Mucosa of rectum (tissue), 2 donors: ENCODE results near the gene DDX23.
"Not testable (repeated sequence)": the region's sequence is repeated elsewhere in the genome, so short reads cannot be mapped to it uniquely, and the experiment has no call there.

Experiments used
- H3K27ac ChIP-seq, 2 donors: one replicate each; pipeline ENCODE4 v1.7.0; 2013; ENCODE audit warnings: inconsistent platforms in 2 of 2, low read depth in 2 of 2, low read length in 2 of 2
- H3K27me3 ChIP-seq, 2 donors: one replicate each; pipeline ENCODE4 v1.7.0; 2013; ENCODE audit warnings: low read length in 2 of 2; ENCODE audit not compliant: control insufficient read depth in 2 of 2, insufficient read depth in 2 of 2
- H3K36me3 ChIP-seq, 2 donors: one replicate each; pipeline ENCODE4 v1.7.0; 2013; ENCODE audit warnings: low read length in 2 of 2; ENCODE audit not compliant: control insufficient read depth in 2 of 2, insufficient read depth in 2 of 2
- H3K4me1 ChIP-seq, 2 donors: one replicate each; pipeline ENCODE4 v1.7.0; 2013; ENCODE audit warnings: low read length in 2 of 2, mild to moderate bottlenecking in 1 of 2; ENCODE audit not compliant: control insufficient read depth in 2 of 2, insufficient read depth in 2 of 2
- H3K4me3 ChIP-seq, 2 donors: one replicate each; pipeline ENCODE4 v1.7.0; 2013; ENCODE audit warnings: low read length in 2 of 2
- H3K9ac ChIP-seq, 2 donors: one replicate each; pipeline ENCODE4 v1.7.0; 2013; ENCODE audit warnings: low read length in 2 of 2, low read depth in 1 of 2, mild to moderate bottlenecking in 1 of 2
- H3K9me3 ChIP-seq, 2 donors: one replicate each; pipeline ENCODE4 v1.7.0; 2013; ENCODE audit warnings: low read length in 2 of 2; ENCODE audit not compliant: control insufficient read depth in 2 of 2
- donor health status: healthy.
- donor health status: Normal muscosa, but diverticular disease.

DDX23 gene

DNA sequence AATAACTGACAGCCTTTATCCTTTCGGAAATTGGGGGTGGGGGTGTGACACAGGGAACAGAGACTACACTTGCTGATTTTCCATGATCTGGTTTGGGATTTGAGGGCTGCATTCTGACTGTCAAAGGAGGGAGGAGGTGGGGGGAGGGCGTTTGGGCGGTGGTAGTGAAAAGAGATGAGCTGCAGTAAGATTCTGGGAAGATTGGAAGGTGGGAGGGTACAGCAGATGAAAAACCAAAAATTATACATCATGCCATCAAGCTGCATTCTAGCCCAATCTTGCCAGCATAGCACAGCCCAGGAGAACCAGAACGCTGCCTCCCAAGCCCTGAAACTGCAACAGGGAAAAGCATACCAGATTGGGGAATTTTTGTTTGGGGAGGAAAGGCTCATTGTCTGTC, 11.3 kb upstream of the DDX23 start:
- Histone ChIP-seq H3K9me3 (no peaks in the 10 kb centered on the region), H3K36me3 (peaks cover 0 to 3% of the 10 kb centered on the region in 2 donors), H3K27me3 (peaks cover 0 to 4% of the 10 kb centered on the region in 2 donors), H3K4me3 (no peak overlapping the region), H3K27ac (no peak overlapping the region), H3K4me1 (peaks cover 12 to 14% of the 10 kb centered on the region in 2 donors), H3K9ac (no peak overlapping the region)

DNA sequence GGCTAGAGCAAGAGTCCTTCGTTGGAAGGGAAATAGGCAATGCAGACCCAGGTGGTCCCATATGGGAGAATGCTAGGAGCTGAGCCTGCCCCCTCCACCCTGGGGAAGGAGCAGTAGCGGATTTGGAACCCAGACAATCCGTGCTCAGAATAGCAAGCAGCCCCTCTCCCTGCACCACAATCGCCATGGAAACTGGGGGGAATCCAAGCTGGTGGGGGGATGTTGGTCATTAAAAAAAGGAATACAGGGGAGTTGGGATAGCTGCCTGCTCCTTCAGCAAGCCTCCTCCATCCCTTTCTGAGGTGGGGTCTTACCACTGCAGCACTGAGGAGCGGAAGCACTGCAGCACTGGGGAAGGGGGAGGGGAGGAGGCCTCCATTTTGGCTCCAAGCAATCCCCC, 10.8 kb upstream of the DDX23 start:
- no peak overlapping the region for H3K9ac ChIP-seq
- peaks cover 12 to 14% of the 10 kb centered on the region in 2 donors for H3K4me1 ChIP-seq
- no peak overlapping the region for H3K4me3 ChIP-seq
- H3K27me3 ChIP-seq, result peaks cover 0 to 4% of the 10 kb centered on the region in 2 donors
- peaks cover 0 to 3% of the 10 kb centered on the region in 2 donors for H3K36me3 ChIP-seq
- no peaks in the 10 kb centered on the region for H3K9me3 ChIP-seq
- no peak overlapping the region for H3K27ac ChIP-seq

DNA sequence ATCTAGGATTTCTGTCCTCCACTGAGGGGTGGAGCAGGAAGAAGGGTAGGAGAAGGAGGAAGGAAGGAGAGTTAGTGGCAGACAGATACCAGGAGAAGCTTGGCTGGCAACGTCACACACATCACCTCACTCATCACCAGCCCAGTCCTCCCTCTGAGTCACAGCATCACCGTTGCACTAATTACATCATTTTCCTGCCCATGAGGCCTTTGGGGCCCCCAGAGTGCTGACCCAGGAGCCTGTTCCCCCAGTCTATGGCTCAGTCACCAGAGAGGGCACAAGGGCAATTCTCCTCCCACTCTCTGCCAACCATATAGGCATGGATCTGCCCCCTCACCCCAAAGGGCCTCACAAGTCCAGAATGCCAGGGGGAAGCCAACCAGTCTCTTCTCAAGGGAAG, 9.1 kb upstream of the DDX23 start:
- Histone ChIP-seq H3K4me3 (no peak overlapping the region), H3K4me1 (peaks cover 7 to 8% of the 10 kb centered on the region in 2 donors), H3K9me3 (no peaks in the 10 kb centered on the region), H3K27me3 (peaks cover 0 to 4% of the 10 kb centered on the region in 2 donors), H3K36me3 (peaks cover 0 to 3% of the 10 kb centered on the region in 2 donors), H3K9ac (no peak overlapping the region), H3K27ac (no peak overlapping the region)

DNA sequence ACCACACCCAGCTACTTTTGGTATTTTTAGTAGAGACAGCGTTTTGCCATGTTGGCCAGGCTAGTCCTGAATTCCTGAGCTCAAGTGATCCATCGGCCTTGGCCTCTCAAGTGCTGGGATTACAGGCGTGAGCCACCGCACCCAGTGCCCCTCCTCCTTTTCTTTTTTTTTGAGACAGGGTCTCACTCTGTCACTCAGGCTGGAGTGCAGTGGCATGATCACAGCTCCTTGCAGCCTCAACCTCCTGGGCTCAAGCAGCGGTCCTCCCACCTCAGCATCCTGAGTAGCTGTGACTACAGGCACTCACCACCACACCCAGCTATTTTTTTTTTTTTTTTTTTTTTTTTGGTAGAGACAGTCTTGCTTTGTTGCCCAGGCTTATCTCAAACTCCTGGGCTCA, 8.3 kb upstream of the DDX23 start:
- not testable (repeated sequence) for H3K4me1 ChIP-seq, H3K27ac ChIP-seq, H3K27me3 ChIP-seq, H3K9me3 ChIP-seq, H3K36me3 ChIP-seq, H3K9ac ChIP-seq, H3K4me3 ChIP-seq

DNA sequence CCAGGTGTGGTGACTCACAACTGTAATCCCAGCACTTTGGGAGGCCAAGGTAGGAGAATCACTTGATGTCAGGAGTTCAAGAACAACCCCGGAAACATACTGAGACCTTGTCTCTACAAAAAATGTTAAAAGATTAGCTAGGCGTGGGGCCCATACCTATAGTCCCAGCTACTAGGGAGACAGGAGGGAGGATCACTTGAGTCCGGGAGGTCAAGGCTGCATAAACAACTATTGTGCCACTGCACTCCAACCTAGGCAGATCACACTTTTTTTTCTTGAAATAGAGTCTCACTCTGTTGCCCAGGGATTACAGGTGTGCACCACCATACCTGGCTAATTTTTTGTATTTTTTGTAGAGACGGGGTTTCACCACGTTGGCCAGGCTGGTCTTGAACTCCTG, 7.6 kb upstream of the DDX23 start:
- Histone ChIP-seq H3K36me3 (peaks cover 0 to 3% of the 10 kb centered on the region in 2 donors), H3K4me1 (no peaks in the 10 kb centered on the region), H3K27me3 (peaks cover 0 to 4% of the 10 kb centered on the region in 2 donors)

DNA sequence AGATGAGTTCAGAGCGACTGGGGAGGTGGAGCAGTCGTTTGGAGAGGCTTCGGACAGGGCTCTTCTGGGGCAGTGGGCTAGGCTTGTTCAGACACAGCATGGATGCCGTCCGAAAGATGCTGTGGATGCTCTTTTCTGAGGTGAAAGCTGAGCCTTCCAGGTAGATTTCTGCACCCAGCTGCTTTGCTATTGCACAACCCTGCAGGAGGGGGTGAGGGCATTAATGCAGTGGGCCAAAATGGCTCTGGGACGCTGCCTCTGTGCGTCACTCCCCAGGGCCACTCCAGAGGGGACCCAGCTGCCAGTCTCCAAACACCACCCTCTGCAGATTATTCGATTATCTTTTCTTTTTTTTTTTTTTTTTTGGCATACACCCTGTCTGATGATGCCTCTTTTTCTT, 6.1 kb upstream of the DDX23 start:
- H3K4me1 ChIP-seq, result peaks cover 1 to 2% of the 10 kb centered on the region in 2 donors
- no peak overlapping the region for H3K4me3 ChIP-seq
- no peaks in the 10 kb centered on the region for H3K27me3 ChIP-seq
- H3K9me3 ChIP-seq, result no peaks in the 10 kb centered on the region
- H3K36me3 ChIP-seq, result peaks cover 0 to 3% of the 10 kb centered on the region in 2 donors
- H3K27ac ChIP-seq, result no peak overlapping the region
- no peak overlapping the region for H3K9ac ChIP-seq

More for the DNA sequence above, 7.6 kb upstream of the DDX23 start:
- H3K9ac ChIP-seq, result no peak overlapping the region
- no peaks in the 10 kb centered on the region for H3K9me3 ChIP-seq
- no peak overlapping the region for H3K27ac ChIP-seq
- H3K4me3 ChIP-seq, result no peak overlapping the region

DNA sequence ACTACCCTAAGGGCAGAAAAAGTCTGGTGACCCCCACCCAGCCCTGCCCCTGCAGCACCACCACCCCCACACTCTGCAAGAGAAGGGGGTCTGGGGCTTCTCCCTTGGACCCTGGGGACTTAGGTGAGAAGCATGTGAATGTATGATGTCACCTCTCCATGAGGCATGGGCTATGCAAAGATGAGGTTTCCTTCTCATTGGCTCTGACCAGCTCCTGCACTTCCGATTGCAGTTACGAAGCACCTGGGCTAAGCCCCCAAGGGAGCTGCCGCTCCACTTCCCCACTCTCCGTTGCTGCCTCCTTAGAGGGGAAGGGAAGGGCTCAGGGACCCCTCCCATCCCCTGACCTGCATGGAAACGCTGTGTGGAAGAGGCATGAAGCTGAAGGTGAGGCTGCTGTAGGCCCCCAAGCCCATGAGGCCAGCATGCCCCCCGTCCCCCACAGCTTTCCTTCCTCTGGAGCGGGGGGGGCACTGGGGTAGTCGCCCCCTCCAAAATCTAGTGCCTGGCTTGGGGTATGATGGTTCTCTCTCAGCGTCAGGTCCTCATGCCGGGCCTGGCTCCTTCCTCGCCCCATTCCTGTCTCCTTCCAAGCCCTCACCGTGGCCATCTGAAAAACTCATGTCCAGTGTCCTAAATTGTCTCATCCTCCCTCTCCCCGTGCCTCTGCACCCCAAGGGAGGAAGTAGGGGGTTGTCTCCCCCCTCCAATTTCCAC, 5.5 kb upstream of the DDX23 start:
- Histone ChIP-seq H3K4me3 (no peak overlapping the region), H3K4me1 (peaks cover 7 to 8% of the 10 kb centered on the region in 2 donors), H3K9me3 (no peaks in the 10 kb centered on the region), H3K27me3 (no peaks in the 10 kb centered on the region), H3K9ac (no peak overlapping the region), H3K36me3 (peaks cover 0 to 3% of the 10 kb centered on the region in 2 donors), H3K27ac (no peak overlapping the region)

DNA sequence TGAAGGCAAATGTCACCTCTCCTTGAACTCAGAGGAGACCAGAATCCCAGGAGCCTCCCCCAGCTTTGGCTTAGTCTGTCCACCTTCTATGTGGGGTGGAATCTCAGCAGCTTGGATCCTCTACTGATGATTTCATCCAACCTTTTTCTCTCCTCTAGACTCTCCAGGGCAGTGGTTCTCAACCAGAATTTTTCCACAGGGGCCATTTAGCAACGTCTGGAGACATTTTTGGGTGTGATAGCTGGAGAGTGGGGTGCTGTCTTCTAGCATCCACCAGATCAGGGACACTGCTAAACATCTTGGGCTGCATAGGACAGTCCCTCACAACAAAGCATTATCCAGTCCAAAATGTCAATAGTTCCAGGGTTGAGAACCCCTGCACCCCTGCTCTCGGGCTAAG, 4.4 kb upstream of the DDX23 start:
- Histone ChIP-seq H3K36me3 (no peaks in the 10 kb centered on the region), H3K4me1 (peaks cover 7 to 9% of the 10 kb centered on the region in 2 donors), H3K9ac (no peak overlapping the region), H3K4me3 (no peak overlapping the region), H3K27ac (no peak overlapping the region), H3K9me3 (no peaks in the 10 kb centered on the region), H3K27me3 (no peaks in the 10 kb centered on the region)

DNA sequence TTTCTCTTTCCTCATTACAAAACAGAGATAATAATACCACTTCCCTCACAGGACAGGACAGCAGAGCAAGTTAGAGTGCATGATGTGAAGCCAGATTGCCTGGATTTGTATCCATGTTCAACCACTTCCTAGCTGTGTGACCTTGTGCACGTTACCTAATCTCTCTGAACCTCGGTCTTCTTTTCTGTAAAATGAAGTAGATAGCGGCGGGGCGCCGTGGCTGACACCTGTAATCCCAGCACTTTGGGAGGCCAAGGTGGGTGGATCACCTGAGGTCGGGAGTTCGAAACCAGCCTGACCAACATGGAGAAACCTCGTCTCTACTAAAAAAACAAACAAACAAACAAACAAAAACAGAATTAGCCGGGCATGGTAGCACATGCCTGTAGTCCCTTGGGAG, 3.0 kb upstream of the DDX23 start:
- H3K4me1 ChIP-seq, result peaks cover 17 to 21% of the 10 kb centered on the region in 2 donors
- not testable (repeated sequence) for H3K27ac ChIP-seq, H3K9ac ChIP-seq, H3K9me3 ChIP-seq, H3K4me3 ChIP-seq, H3K27me3 ChIP-seq, H3K36me3 ChIP-seq

DNA sequence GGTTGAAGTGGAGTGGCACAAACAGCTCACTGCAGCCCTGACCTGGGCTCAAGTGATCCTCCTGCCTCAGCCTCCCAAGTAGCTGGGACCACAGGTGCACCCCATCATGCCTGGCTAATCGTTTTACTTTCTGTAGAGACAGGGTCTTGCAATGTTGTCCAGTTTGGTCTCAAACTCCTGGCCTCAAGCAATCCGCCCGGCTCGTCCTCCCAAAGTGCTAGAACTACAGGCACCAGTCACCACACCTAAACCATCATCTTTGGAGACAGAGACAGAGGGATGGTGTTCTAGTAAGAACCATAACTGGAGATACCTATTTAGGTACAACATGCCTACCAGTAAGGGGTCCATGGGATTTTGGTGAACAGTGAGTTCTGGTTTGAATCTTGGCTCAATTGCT, 2.5 kb upstream of the DDX23 start:
- peaks cover 0 to 3% of the 10 kb centered on the region in 2 donors for H3K36me3 ChIP-seq

More for the DNA sequence above, 2.5 kb upstream of the DDX23 start:
- Histone ChIP-seq H3K27ac (no peak overlapping the region), H3K4me1 (peaks cover 17 to 21% of the 10 kb centered on the region in 2 donors), H3K9me3 (no peaks in the 10 kb centered on the region), H3K9ac (no peak overlapping the region), H3K4me3 (no peak overlapping the region), H3K27me3 (no peaks in the 10 kb centered on the region)
